ENCODE data around the gene ITGB5. TPM values are rescaled to one million over a fixed set of nuclear protein-coding genes. Genes with fewer than 3 reads are reported as not detected.
A peak's percentile ranks its signal among the peaks of the same experiment; 100 is the strongest.

The ITGB5 gene
- total RNA-seq, 1 experiment from 2014 or later = 67.2 TPM

- H4K20me1 ChIP-seq (ENCODE audit: low read length) = no peaks in the 10 kb centered on the region
- POLR2A ChIA-PET (ENCODE audit: unreplicated experiment) = no interaction called here
- intact Hi-C loops (cut with micrococcal nuclease) = loop anchor here (2.0 kb wide), 2 partner anchors 23 to 65 kb away; no protein-coding TSS in a partner anchor
- H3K9me3 ChIP-seq (ENCODE audit: low read length) = no peaks in the 10 kb centered on the region
- peaks cover 45% of the 10 kb centered on the region for H3K4me1 ChIP-seq (ENCODE audit: insufficient read depth, low read length)
- no peak for DNase-seq
- no peak overlapping the region for H2AFZ ChIP-seq (ENCODE audit: low read length)
- ATAC-seq = no peak
- H3K9me2 ChIP-seq (replicated peaks; ENCODE audit: low read length) = no peaks in the 10 kb centered on the region
- peak overlapping the region; percentile 82 for H3K27ac ChIP-seq (ENCODE audit: low read length)
- H3K4me3 ChIP-seq (ENCODE audit: low read length) = peak overlapping the region; percentile 27; the same call in 1 of the 2 replicates
- no TSS peak for BruUV-seq (replicated peaks)
- H3F3A ChIP-seq (ENCODE audit: low read length, unreplicated experiment) = no peaks in the 10 kb centered on the region
- H3K4me2 ChIP-seq (ENCODE audit: low read length) = peak overlapping the region; percentile 68
- no peaks in the 10 kb centered on the region for H3K36me3 ChIP-seq (ENCODE audit: low read depth, low read length)
- no peaks in the 10 kb centered on the region for H3K79me2 ChIP-seq (ENCODE audit: low read length)
- no peaks in the 10 kb centered on the region for H3K27me3 ChIP-seq (ENCODE audit: low read length)
- TF ChIP-seq EZH2 (IDR thresholded peaks at IDR 0.05; ENCODE audit: low read length, unreplicated experiment) (no peak), CTCF (conservative IDR thresholded peaks at IDR 0.05; ENCODE audit: low read depth, low read length) (no peak), EZH2phosphoT487 (IDR thresholded peaks at IDR 0.05; ENCODE audit: borderline replicate concordance, low read length) (no peak)
- peak overlapping the region; percentile 53 for H3K9ac ChIP-seq (ENCODE audit: low read length)
- CTCF ChIA-PET = no interaction called here
These were observed 73.6 kb downstream of the ITGB5 start for GRCh38 chr3:124813541-124813940.

GRCh38 chr3:124812291-124813265 lies 74.6 kb downstream of the ITGB5 start:
- DNase-seq (peak; percentile 90), ATAC-seq (peak; percentile 89)
- intact Hi-C loops (cut with micrococcal nuclease) = loop anchor here (2.0 kb wide), 2 partner anchors 24 to 66 kb away; no protein-coding TSS in a partner anchor
- H3K4me1 ChIP-seq (ENCODE audit: insufficient read depth, low read length) = peaks cover 51% of the 10 kb centered on the region
- no peaks in the 10 kb centered on the region for H3K79me2 ChIP-seq (ENCODE audit: low read length)
- TF ChIP-seq EZH2 (IDR thresholded peaks at IDR 0.05; ENCODE audit: low read length, unreplicated experiment) (no peak), CTCF (conservative IDR thresholded peaks at IDR 0.05; ENCODE audit: low read depth, low read length) (no peak), EZH2phosphoT487 (IDR thresholded peaks at IDR 0.05; ENCODE audit: borderline replicate concordance, low read length) (no peak)
- peak overlapping the region; percentile 53; the same call in 1 of the 2 replicates for H3K9ac ChIP-seq (ENCODE audit: low read length)
- H3K9me3 ChIP-seq (ENCODE audit: low read length) = no peaks in the 10 kb centered on the region
- no peak overlapping the region for H2AFZ ChIP-seq (ENCODE audit: low read length)
- H3K9me2 ChIP-seq (replicated peaks; ENCODE audit: low read length) = no peaks in the 10 kb centered on the region
- H3K36me3 ChIP-seq (ENCODE audit: low read depth, low read length) = no peaks in the 10 kb centered on the region
- no peaks in the 10 kb centered on the region for H3F3A ChIP-seq (ENCODE audit: low read length, unreplicated experiment)
- ChIA-PET CTCF (interaction anchor here (0.7 kb wide), 1 partner anchor 338 kb away, joined by 3 read pairs; no protein-coding TSS in a partner anchor), POLR2A (ENCODE audit: unreplicated experiment) (interaction anchor here (0.6 kb wide), 1 partner anchor 15 kb away, joined by 9 read pairs; no protein-coding TSS in a partner anchor)
- no peaks in the 10 kb centered on the region for H3K27me3 ChIP-seq (ENCODE audit: low read length)
- no peaks in the 10 kb centered on the region for H4K20me1 ChIP-seq (ENCODE audit: low read length)
- no TSS peak for BruUV-seq (replicated peaks)
- peak overlapping the region; percentile 82 for H3K27ac ChIP-seq (ENCODE audit: low read length)
- peak overlapping the region; percentile 27; the same call in 1 of the 2 replicates for H3K4me3 ChIP-seq (ENCODE audit: low read length)
- peak overlapping the region; percentile 68 for H3K4me2 ChIP-seq (ENCODE audit: low read length)
